HCT116 (cell line): Measurements from ENCODE around the gene TMEM132E. TPM values are rescaled to one million over a fixed set of nuclear protein-coding genes. Genes with fewer than 3 reads are reported as not detected.

ENCODE experiments used
- ATAC-seq: fragments of 200-7000 bp; cut with Tn5 transposase; 2 replicates; pipeline ENCODE4 v1.9.1; 2020; ENCODE audit warnings: mild to moderate bottlenecking, moderate library complexity
- BruUV-seq: library from RNA; stranded (reverse); fragments of 400-500 nt; replicated peaks from 2 replicates; lab custom pipeline; 2021; lab: Mats Ljungman, UMichigan
- CTCF ChIA-PET: fragments of 300-600 bp; sonication (Branson Sonifier 250); formaldehyde crosslinking; loops from one replicate; lab custom pipeline; 2021; ENCODE audit warnings: antibody characterized with exemption; lab: Charles Lee
- POLR2A ChIA-PET: fragments of 300-600, 350-600 bp; sonication (Branson Sonifier 250); formaldehyde crosslinking; loops from one replicate; lab custom pipeline; 2021; ENCODE audit warnings: antibody characterized with exemption; lab: Charles Lee
- RAD21 ChIA-PET, 2 experiments: fragments of 300-600 bp; sonication (Branson Sonifier 250); formaldehyde crosslinking; loops; one replicate each; lab custom pipeline; 2023; ENCODE audit warnings: low total read pairs in 2 of 2; ENCODE audit not compliant: uncharacterized antibody in 2 of 2, unreplicated experiment in 2 of 2, low non-redundant PET in 1 of 2; lab: Charles Lee
- DNase-seq: peaks from one replicate; pipeline ENCODE4 v3.0.0-alpha.2; 2010; ENCODE audit warnings: low read depth, low spot score
- H2AFZ ChIP-seq: fragments of 200-600 bp; shearing (Covaris generic), sonication (generic); 2 replicates; pipeline ENCODE4 v1.6.1; 2017; ENCODE audit warnings: low read depth, mixed run types, mixed read lengths, antibody characterized with exemption, low read length; ENCODE audit not compliant: poor library complexity, severe bottlenecking
- H3K27ac ChIP-seq: 2 replicates; pipeline ENCODE4 v1.5.1; 2012; ENCODE audit warnings: low read depth, low read length
- H3K27me3 ChIP-seq: fragments of 200-600 bp; sonication (generic); 2 replicates; pipeline ENCODE4 v1.6.1; 2016; ENCODE audit warnings: mixed run types, low read length, mixed read lengths; ENCODE audit not compliant: insufficient read depth
- H3K36me3 ChIP-seq, 2 experiments: fragments of 200-500 bp in 1 of 2; fragments of 200-600 bp in 1 of 2; sonication (Bioruptor generic) in 1 of 2; sonication (generic) in 1 of 2; 2 replicates each; pipeline versions ENCODE4 v1.5.1 to v1.6.1; 2014 to 2016; ENCODE audit warnings: low read length in 2 of 2, inconsistent platforms in 1 of 2, mixed read lengths in 1 of 2, mixed run types in 1 of 2; ENCODE audit not compliant: insufficient read depth in 2 of 2, control insufficient read depth in 1 of 2
- H3K4me1 ChIP-seq, 2 experiments: fragments of 200-600 bp in 1 of 2; sonication (generic) in 1 of 2; 2 replicates each; pipeline versions ENCODE4 v1.5.1 to v1.6.1; 2012 to 2017; ENCODE audit warnings: low read length in 2 of 2, inconsistent platforms in 1 of 2, mild to moderate bottlenecking in 1 of 2, mixed read lengths in 1 of 2, mixed run types in 1 of 2, moderate library complexity in 1 of 2; ENCODE audit not compliant: insufficient read depth in 2 of 2, control insufficient read depth in 1 of 2
- H3K4me2 ChIP-seq: fragments of 200-600 bp; sonication (generic); 2 replicates; pipeline ENCODE4 v1.6.1; 2017; ENCODE audit warnings: mixed run types, low read length, mixed read lengths
- H3K4me3 ChIP-seq, 2 experiments: fragments of 200-600 bp in 1 of 2; sonication (generic) in 1 of 2; replicated peaks in 1 of 2; 2 replicates each; pipeline ENCODE4 v1.5.1; 2011 to 2016; ENCODE audit warnings: low read length in 2 of 2, control low read depth in 1 of 2, low read depth in 1 of 2, mild to moderate bottlenecking in 1 of 2, mixed read lengths in 1 of 2, mixed run types in 1 of 2
- H3K79me2 ChIP-seq: fragments of 200-600 bp; sonication (generic); 2 replicates; pipeline ENCODE4 v1.6.1; 2017; ENCODE audit warnings: mild to moderate bottlenecking, mixed run types, low read length, moderate library complexity, mixed read lengths; ENCODE audit not compliant: insufficient read depth
- H3K9ac ChIP-seq: fragments of 200-600 bp; sonication (generic); 2 replicates; pipeline ENCODE4 v1.6.1; 2016; ENCODE audit warnings: low read length, mixed read lengths
- H3K9me2 ChIP-seq: fragments of 200-600 bp; sonication (generic), shearing (Covaris generic); 2 replicates; pipeline ENCODE4 v1.6.1; 2017; ENCODE audit warnings: mixed run types, mild to moderate bottlenecking, moderate library complexity; ENCODE audit not compliant: insufficient read depth
- H3K9me3 ChIP-seq, 2 experiments: fragments of 200-500 bp in 1 of 2; fragments of 200-600 bp in 1 of 2; sonication (Bioruptor generic) in 1 of 2; sonication (generic) in 1 of 2; 2 replicates each; pipeline ENCODE4 v1.6.1; 2014 to 2017; ENCODE audit warnings: low read length in 2 of 2, mixed read lengths in 2 of 2, inconsistent platforms in 1 of 2, low read depth in 1 of 2, mild to moderate bottlenecking in 1 of 2, mixed run types in 1 of 2, moderate library complexity in 1 of 2; ENCODE audit not compliant: control insufficient read depth in 1 of 2, insufficient read depth in 1 of 2
- H4K20me1 ChIP-seq: fragments of 200-600 bp; sonication (generic), shearing (Covaris generic); 2 replicates; pipeline ENCODE4 v1.6.1; 2017; ENCODE audit warnings: mixed run types, mild to moderate bottlenecking, moderate library complexity; ENCODE audit not compliant: insufficient read depth
- EGR1 ChIP-seq: IDR thresholded peaks from 2 replicates; pipeline ENCODE4 v1.6.1; 2012; ENCODE audit warnings: low read depth
- ELF1 ChIP-seq: IDR thresholded peaks from 2 replicates; pipeline ENCODE4 v1.6.1; 2012; ENCODE audit warnings: low read depth, borderline replicate concordance
- EZH2 ChIP-seq: fragments of 200-600 bp; sonication (generic); IDR thresholded peaks from 2 replicates; pipeline ENCODE4 v1.6.1; 2017; ENCODE audit warnings: antibody characterized with exemption, mixed run types
- EZH2phosphoT487 ChIP-seq: fragments of 200-600 bp; IDR thresholded peaks from 2 replicates; pipeline ENCODE4 v1.6.1; 2018; ENCODE audit warnings: antibody characterized with exemption, borderline replicate concordance
- JUND ChIP-seq: IDR thresholded peaks from 2 replicates; pipeline ENCODE4 v1.6.1; 2012
- POLR2A ChIP-seq: IDR thresholded peaks from 2 replicates; pipeline ENCODE4 v1.7.0; 2011; ENCODE audit warnings: borderline replicate concordance; ENCODE audit not compliant: insufficient read depth, insufficient read length; ENCODE audit errors: extremely low read depth
- SIN3A ChIP-seq: IDR thresholded peaks from 2 replicates; pipeline ENCODE4 v1.6.1; 2012; ENCODE audit warnings: low read depth
- SP1 ChIP-seq: IDR thresholded peaks from 2 replicates; pipeline ENCODE4 v1.6.1; 2012; ENCODE audit warnings: low read depth
- SRF ChIP-seq: IDR thresholded peaks from 2 replicates; pipeline ENCODE4 v1.6.1; 2012; ENCODE audit warnings: low read depth
- YY1 ChIP-seq: IDR thresholded peaks from 2 replicates; pipeline ENCODE4 v1.6.1; 2011; ENCODE audit warnings: low read length, low read depth, moderate library complexity, mild to moderate bottlenecking; ENCODE audit not compliant: insufficient replicate concordance; ENCODE audit errors: extremely low read depth
- ZFX ChIP-seq: fragments of 450-650 bp; IDR thresholded peaks from 2 replicates; pipeline ENCODE4 v1.6.1; 2017
- intact Hi-C: fragments of 100-400 bp; cut with micrococcal nuclease; formaldehyde crosslinking; loops from 2 replicates; pipeline ENCODE4 v1.10.0; 2022
- total RNA-seq: library from RNA; stranded (reverse); gene quantifications from one replicate; pipeline ENCODE4 v1.2.1, GENCODE V29; 2021; ENCODE audit not compliant: unreplicated experiment
- TF ChIP-seq, protein P1 (sequence below), 3 experiments: fragments of 200-600 bp in 1 of 3; sonication (generic) in 1 of 3; IDR thresholded peaks in 2 of 3; conservative IDR thresholded peaks in 1 of 3; 2 replicates each; pipeline ENCODE4 v1.5.1; 2012 to 2017; ENCODE audit warnings: low read depth in 2 of 3, low read length in 2 of 3, antibody characterized with exemption in 1 of 3, borderline replicate concordance in 1 of 3, control low read depth in 1 of 3, mild to moderate bottlenecking in 1 of 3, mixed read lengths in 1 of 3, mixed run types in 1 of 3, moderate library complexity in 1 of 3; ENCODE audit not compliant: insufficient read depth in 1 of 3
- TF ChIP-seq, protein P2 (sequence below): IDR thresholded peaks from 2 replicates; pipeline ENCODE4 v1.6.1; 2012; ENCODE audit warnings: low read depth

Gene TMEM132E
- total RNA-seq, 1 experiment from 2014 or later = not detected

DNA sequence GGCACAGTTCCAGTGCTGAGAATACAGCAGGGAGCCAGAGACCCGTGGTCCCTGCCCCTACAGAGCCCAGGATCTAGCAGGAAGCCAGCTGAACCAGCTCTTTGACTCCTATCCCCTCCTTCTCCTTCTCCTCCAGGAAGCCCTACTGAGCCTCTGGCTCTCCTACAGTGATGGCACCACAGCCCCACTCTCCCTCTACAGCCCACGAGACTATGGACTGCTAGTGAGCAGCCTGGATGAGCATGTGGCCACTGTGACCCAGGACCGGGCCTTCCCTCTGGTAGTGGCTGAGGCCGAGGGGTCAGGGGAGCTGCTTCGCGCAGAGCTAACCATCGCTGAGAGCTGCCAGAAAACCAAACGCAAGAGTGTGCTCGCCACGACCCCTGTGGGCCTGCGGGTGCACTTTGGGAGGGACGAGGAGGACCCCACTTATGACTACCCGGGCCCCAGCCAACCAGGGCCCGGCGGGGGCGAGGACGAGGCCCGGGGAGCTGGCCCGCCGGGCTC, 57.7 kb downstream of the TMEM132E start:
- H3K4me3 ChIP-seq = no peak overlapping the region
- no peak overlapping the region for H3K27ac ChIP-seq
- H3K4me2 ChIP-seq = no peak overlapping the region
- POLR2A ChIA-PET = no interaction called here
- no peak overlapping the region for H2AFZ ChIP-seq
- H3K79me2 ChIP-seq = no peaks in the 10 kb centered on the region
- H3K36me3 ChIP-seq = no peaks in the 10 kb centered on the region
- intact Hi-C loops = no loop called here
- peaks cover 27% of the 10 kb centered on the region for H3K27me3 ChIP-seq
- no peaks in the 10 kb centered on the region for H3K9me3 ChIP-seq
- no peak overlapping the region for H3K9ac ChIP-seq
- no peaks in the 10 kb centered on the region for H4K20me1 ChIP-seq
- RAD21 ChIA-PET = interaction anchor here in 1 of 2 experiments (1.0 kb wide), 1 partner anchor 95 kb away, joined by 3 read pairs; no protein-coding TSS in a partner anchor
- CTCF ChIA-PET = interaction anchor here (1.4 to 2.1 kb wide), 2 partner anchors 52 to 93 kb away, joined by 4 to 9 read pairs; no protein-coding TSS in a partner anchor
- TF ChIP-seq EZH2 (no peak), YY1 (no peak), EZH2phosphoT487 (no peak), ELF1 (no peak), POLR2A (no peak), SP1 (no peak), SRF (no peak), JUND (no peak), EGR1 (no peak), ZFX (no peak), SIN3A (no peak)
- TF ChIP-seq, protein P1, sequence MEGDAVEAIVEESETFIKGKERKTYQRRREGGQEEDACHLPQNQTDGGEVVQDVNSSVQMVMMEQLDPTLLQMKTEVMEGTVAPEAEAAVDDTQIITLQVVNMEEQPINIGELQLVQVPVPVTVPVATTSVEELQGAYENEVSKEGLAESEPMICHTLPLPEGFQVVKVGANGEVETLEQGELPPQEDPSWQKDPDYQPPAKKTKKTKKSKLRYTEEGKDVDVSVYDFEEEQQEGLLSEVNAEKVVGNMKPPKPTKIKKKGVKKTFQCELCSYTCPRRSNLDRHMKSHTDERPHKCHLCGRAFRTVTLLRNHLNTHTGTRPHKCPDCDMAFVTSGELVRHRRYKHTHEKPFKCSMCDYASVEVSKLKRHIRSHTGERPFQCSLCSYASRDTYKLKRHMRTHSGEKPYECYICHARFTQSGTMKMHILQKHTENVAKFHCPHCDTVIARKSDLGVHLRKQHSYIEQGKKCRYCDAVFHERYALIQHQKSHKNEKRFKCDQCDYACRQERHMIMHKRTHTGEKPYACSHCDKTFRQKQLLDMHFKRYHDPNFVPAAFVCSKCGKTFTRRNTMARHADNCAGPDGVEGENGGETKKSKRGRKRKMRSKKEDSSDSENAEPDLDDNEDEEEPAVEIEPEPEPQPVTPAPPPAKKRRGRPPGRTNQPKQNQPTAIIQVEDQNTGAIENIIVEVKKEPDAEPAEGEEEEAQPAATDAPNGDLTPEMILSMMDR (IDR thresholded peaks at IDR 0.05 in 2 of 3, conservative IDR thresholded peaks at IDR 0.05 in 1 of 3; ENCODE audit: borderline replicate concordance in 1 of 3, insufficient read depth in 1 of 3, low read depth in 2 of 3, low read length in 2 of 3) = no peak
- TF ChIP-seq, protein P2, sequence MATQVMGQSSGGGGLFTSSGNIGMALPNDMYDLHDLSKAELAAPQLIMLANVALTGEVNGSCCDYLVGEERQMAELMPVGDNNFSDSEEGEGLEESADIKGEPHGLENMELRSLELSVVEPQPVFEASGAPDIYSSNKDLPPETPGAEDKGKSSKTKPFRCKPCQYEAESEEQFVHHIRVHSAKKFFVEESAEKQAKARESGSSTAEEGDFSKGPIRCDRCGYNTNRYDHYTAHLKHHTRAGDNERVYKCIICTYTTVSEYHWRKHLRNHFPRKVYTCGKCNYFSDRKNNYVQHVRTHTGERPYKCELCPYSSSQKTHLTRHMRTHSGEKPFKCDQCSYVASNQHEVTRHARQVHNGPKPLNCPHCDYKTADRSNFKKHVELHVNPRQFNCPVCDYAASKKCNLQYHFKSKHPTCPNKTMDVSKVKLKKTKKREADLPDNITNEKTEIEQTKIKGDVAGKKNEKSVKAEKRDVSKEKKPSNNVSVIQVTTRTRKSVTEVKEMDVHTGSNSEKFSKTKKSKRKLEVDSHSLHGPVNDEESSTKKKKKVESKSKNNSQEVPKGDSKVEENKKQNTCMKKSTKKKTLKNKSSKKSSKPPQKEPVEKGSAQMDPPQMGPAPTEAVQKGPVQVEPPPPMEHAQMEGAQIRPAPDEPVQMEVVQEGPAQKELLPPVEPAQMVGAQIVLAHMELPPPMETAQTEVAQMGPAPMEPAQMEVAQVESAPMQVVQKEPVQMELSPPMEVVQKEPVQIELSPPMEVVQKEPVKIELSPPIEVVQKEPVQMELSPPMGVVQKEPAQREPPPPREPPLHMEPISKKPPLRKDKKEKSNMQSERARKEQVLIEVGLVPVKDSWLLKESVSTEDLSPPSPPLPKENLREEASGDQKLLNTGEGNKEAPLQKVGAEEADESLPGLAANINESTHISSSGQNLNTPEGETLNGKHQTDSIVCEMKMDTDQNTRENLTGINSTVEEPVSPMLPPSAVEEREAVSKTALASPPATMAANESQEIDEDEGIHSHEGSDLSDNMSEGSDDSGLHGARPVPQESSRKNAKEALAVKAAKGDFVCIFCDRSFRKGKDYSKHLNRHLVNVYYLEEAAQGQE = no peak
- no TSS peak for BruUV-seq
- H3K9me2 ChIP-seq = no peaks in the 10 kb centered on the region
- DNase-seq = no peak
- H3K4me1 ChIP-seq = peaks cover 0 to 6% of the 10 kb centered on the region in 2 experiments; a peak in 1 of 4 replicates
- ATAC-seq = no peak
